HG02763 (cell line): ENCODE measurements around the gene PFDN1.

Experiments
- ATAC-seq: cut with Tn5 transposase; IDR thresholded peaks from one replicate; pipeline ENCODE4 v1.9.1; 2021; ENCODE audit warnings: mild to moderate bottlenecking, moderate library complexity; ENCODE audit not compliant: unreplicated experiment

The PFDN1 gene

GRCh38 chr5:140242099-140242498, 60.8 kb downstream of the PFDN1 start:
- ATAC-seq, result no peak

GRCh38 chr5:140240987-140241706, 61.8 kb downstream of the PFDN1 start:
- ATAC-seq, result no peak

- no peak for ATAC-seq
Observed at GRCh38 chr5:140239939-140240700, 62.8 kb downstream of the PFDN1 start.

GRCh38 chr5:140239461-140239860, 63.4 kb downstream of the PFDN1 start:
- no peak for ATAC-seq

- ATAC-seq, result no peak
Observed at GRCh38 chr5:140238756-140239155, 64.1 kb downstream of the PFDN1 start.

GRCh38 chr5:140236891-140237598, 65.9 kb downstream of the PFDN1 start:
- ATAC-seq, result no peak

- no peak for ATAC-seq
Observed at GRCh38 chr5:140235791-140236551, 66.9 kb downstream of the PFDN1 start.

GRCh38 chr5:140234377-140234989, 68.4 kb downstream of the PFDN1 start:
- ATAC-seq, result no peak

- no peak for ATAC-seq
Observed at GRCh38 chr5:140232731-140233130, 70.2 kb downstream of the PFDN1 start.

GRCh38 chr5:140230373-140230772, 72.5 kb downstream of the PFDN1 start:
- no peak for ATAC-seq

- no peak for ATAC-seq
Observed at GRCh38 chr5:140228364-140228837, 74.5 kb downstream of the PFDN1 start.

- ATAC-seq, result no peak
Observed at GRCh38 chr5:140227046-140227445, 75.9 kb downstream of the PFDN1 start.

GRCh38 chr5:140225396-140225795, 77.5 kb downstream of the PFDN1 start:
- no peak for ATAC-seq

- ATAC-seq, result no peak
Observed at GRCh38 chr5:140224658-140225057, 78.2 kb downstream of the PFDN1 start.

- no peak for ATAC-seq
Observed at GRCh38 chr5:140223567-140223966, 79.3 kb downstream of the PFDN1 start.

- no peak for ATAC-seq
Observed at GRCh38 chr5:140222416-140222815, 80.5 kb downstream of the PFDN1 start.

- no peak for ATAC-seq
Observed at GRCh38 chr5:140221697-140222223, 81.1 kb downstream of the PFDN1 start.

- ATAC-seq, result no peak
Observed at GRCh38 chr5:140220698-140221064, 82.2 kb downstream of the PFDN1 start.

- peak; percentile 49 for ATAC-seq
Observed at GRCh38 chr5:140220032-140220697, 82.7 kb downstream of the PFDN1 start.
